Peyer's patch (tissue), 4 donors: ENCODE data around the gene RFNG.

Experiments used
- CTCF ChIP-seq, 6 experiments: fragments of 450-650 bp in 4 of 6; fragments of 200-600 bp in 2 of 6; sonication (generic) in 1 of 6; IDR thresholded peaks; one replicate each; pipeline ENCODE4 v1.5.1; 2017 to 2019; ENCODE audit warnings: antibody characterized with exemption in 6 of 6, mild to moderate bottlenecking in 3 of 6, moderate library complexity in 1 of 6
- POLR2A ChIP-seq, 2 donors: fragments of 450-650 bp; IDR thresholded peaks; one replicate each; pipeline ENCODE4 v1.5.1; 2017; ENCODE audit warnings: antibody characterized with exemption in 2 of 2, mild to moderate bottlenecking in 2 of 2, moderate library complexity in 2 of 2

- TF ChIP-seq POLR2A (IDR thresholded peaks at IDR 0.05), result peak; percentile 95 to 99
- peak in 5 of 6 experiments; percentile 33 to 55 (median 43) for TF ChIP-seq CTCF (IDR thresholded peaks at IDR 0.05)
These were observed 46.7 kb upstream of the RFNG start, which contains the start of gene FASN for GRCh38 chr17:82098169-82098938.
